Measurements from ENCODE around the gene STAMBP.

DNA sequence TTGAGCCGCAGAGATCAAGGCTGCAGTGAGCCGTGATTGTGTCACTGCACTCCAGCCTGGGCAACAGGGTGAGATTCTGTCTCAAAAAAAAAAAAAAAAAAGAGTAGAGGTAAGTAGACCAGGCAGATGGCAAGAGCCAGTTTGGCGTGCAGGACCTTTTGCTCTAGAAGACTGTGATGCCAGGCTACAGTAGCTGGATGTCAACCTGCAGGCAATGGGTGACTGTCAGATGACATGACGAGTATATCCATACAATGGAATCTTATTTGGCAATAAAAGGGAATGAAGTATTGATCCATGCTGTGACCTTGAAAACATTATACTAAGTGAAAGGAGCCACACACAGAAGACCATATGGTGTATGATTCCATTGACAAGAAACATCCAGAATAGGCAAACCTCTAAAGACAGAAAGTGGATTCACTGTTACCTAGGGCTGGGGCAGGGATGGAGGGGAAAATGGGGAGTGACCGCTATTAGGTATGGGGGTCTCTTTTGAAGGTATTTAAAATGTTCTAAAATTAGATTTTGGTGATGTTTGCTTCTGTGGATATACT, 86.8 kb downstream of the STAMBP start:
- TF ChIP-seq, protein P1, sequence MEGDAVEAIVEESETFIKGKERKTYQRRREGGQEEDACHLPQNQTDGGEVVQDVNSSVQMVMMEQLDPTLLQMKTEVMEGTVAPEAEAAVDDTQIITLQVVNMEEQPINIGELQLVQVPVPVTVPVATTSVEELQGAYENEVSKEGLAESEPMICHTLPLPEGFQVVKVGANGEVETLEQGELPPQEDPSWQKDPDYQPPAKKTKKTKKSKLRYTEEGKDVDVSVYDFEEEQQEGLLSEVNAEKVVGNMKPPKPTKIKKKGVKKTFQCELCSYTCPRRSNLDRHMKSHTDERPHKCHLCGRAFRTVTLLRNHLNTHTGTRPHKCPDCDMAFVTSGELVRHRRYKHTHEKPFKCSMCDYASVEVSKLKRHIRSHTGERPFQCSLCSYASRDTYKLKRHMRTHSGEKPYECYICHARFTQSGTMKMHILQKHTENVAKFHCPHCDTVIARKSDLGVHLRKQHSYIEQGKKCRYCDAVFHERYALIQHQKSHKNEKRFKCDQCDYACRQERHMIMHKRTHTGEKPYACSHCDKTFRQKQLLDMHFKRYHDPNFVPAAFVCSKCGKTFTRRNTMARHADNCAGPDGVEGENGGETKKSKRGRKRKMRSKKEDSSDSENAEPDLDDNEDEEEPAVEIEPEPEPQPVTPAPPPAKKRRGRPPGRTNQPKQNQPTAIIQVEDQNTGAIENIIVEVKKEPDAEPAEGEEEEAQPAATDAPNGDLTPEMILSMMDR (IDR thresholded peaks at IDR 0.05; ENCODE audit: low read depth, low read length): no peak
- TF ChIP-seq EZH2phosphoT487 (IDR thresholded peaks at IDR 0.05; ENCODE audit: low read depth): no peak

All from OCI-LY3 (cell line).